K562 (cell line): ENCODE data around the gene POLD3. TPM values are rescaled to one million over a fixed set of nuclear protein-coding genes. Genes with fewer than 3 reads are reported as not detected.

Experiments used
- ATAC-seq: fragments of 200-7000 bp; cut with Tn5 transposase; 3 replicates; pipeline ENCODE4 v1.9.1; 2020; ENCODE audit warnings: moderate library complexity
- BruUV-seq: library from RNA; stranded (reverse); fragments of 400-500 nt; replicated peaks from 2 replicates; lab custom pipeline; 2021; lab: Mats Ljungman, UMichigan
- CTCF ChIA-PET: fragments of 300-600 bp; formaldehyde crosslinking; extraction: SDS; loops from one replicate; lab custom pipeline; 2021; ENCODE audit warnings: low intra/inter-chr PET ratio; lab: Yijun Ruan, JAX
- POLR2A ChIA-PET: fragments of 300-600, 350-650 bp; sonication (Branson Sonifier 250); formaldehyde crosslinking; extraction: SDS; loops from one replicate; lab custom pipeline; 2021; ENCODE audit warnings: antibody characterized with exemption, inconsistent platforms; lab: Yijun Ruan, JAX
- DNase-seq, 4 experiments: peaks; one replicate each; pipeline versions ENCODE4 v3.0.0 to v3.0.0-alpha.2; 2011 to 2018; ENCODE audit warnings: low spot score in 3 of 4, mixed read lengths in 3 of 4; ENCODE audit errors: extremely low read depth in 1 of 4
- FAIRE-seq: peaks from 2 replicates; lab custom pipeline; 2011; peaks lifted over from hg19 to GRCh38; lab: Jason Lieb, UNC
- H2AFZ ChIP-seq: 2 replicates; pipeline ENCODE4 v1.6.0; 2011; ENCODE audit warnings: low read depth, low read length, control low read depth, inconsistent platforms
- H3K27ac ChIP-seq: fragments of 200-600 bp; 3 replicates; pipeline ENCODE4 v1.8.0; 2011; ENCODE audit warnings: low read depth, mild to moderate bottlenecking, control low read depth, inconsistent platforms, low read length, moderate library complexity, mixed read lengths; ENCODE audit errors: extremely low read depth
- H3K27me3 ChIP-seq, 2 experiments: fragments of 300-600 bp in 1 of 2; 2 replicates in 1 of 2; 3 replicates in 1 of 2; pipeline versions ENCODE4 v1.6.0 to v1.8.0; 2011; ENCODE audit warnings: inconsistent platforms in 2 of 2, low read length in 2 of 2, mild to moderate bottlenecking in 1 of 2, mixed read lengths in 1 of 2, moderate library complexity in 1 of 2; ENCODE audit not compliant: control insufficient read depth in 2 of 2, insufficient read depth in 2 of 2
- H3K36me3 ChIP-seq: fragments of 300-600 bp; 3 replicates; pipeline ENCODE4 v1.8.0; 2011; ENCODE audit warnings: mild to moderate bottlenecking, low read length, inconsistent platforms; ENCODE audit not compliant: control insufficient read depth, insufficient read depth
- H3K4me1 ChIP-seq, 2 experiments: fragments of 200-600 bp in 1 of 2; replicated peaks in 1 of 2; 2 replicates in 1 of 2; 3 replicates in 1 of 2; pipeline versions ENCODE4 v1.5.1 to v1.8.0; 2011; ENCODE audit warnings: inconsistent platforms in 2 of 2, low read length in 2 of 2, mild to moderate bottlenecking in 1 of 2, mixed read lengths in 1 of 2, moderate library complexity in 1 of 2; ENCODE audit not compliant: control insufficient read depth in 2 of 2, insufficient read depth in 2 of 2
- H3K4me2 ChIP-seq: 2 replicates; pipeline ENCODE4 v1.6.1; 2011; ENCODE audit warnings: low read length, control low read depth, inconsistent platforms, mixed read lengths; ENCODE audit not compliant: insufficient read depth
- H3K4me3 ChIP-seq: fragments of 200-600 bp; sonication (generic), shearing (Covaris generic); 2 replicates; pipeline ENCODE4 v1.5.1; 2016; ENCODE audit warnings: control low read depth, inconsistent platforms
- H3K79me2 ChIP-seq: fragments of 200-600 bp; 3 replicates; pipeline ENCODE4 v1.8.0; 2011; ENCODE audit warnings: low read length, inconsistent platforms; ENCODE audit not compliant: control insufficient read depth, insufficient read depth
- H3K9ac ChIP-seq, 2 experiments: 2 replicates each; pipeline versions ENCODE4 v1.6.0 to v1.6.1; 2011; ENCODE audit warnings: low read depth in 2 of 2, low read length in 2 of 2, control low read depth in 1 of 2, inconsistent platforms in 1 of 2, mild to moderate bottlenecking in 1 of 2, mixed read lengths in 1 of 2; ENCODE audit not compliant: insufficient read depth in 1 of 2
- H3K9me1 ChIP-seq: one replicate; pipeline ENCODE4 v1.6.0; 2011; ENCODE audit warnings: inconsistent platforms, mild to moderate bottlenecking, low read length, moderate library complexity; ENCODE audit not compliant: control insufficient read depth, insufficient read depth
- H3K9me3 ChIP-seq: replicated peaks from 2 replicates; pipeline ENCODE4 v1.5.1; 2011; ENCODE audit warnings: low read depth, low read length, inconsistent platforms; ENCODE audit not compliant: control insufficient read depth, insufficient read depth
- H4K20me1 ChIP-seq: replicated peaks from 2 replicates; pipeline ENCODE4 v1.6.1; 2011; ENCODE audit warnings: low read length, inconsistent platforms, mixed read lengths; ENCODE audit not compliant: control insufficient read depth, insufficient read depth
- BHLHE40 ChIP-seq: IDR thresholded peaks from 2 replicates; pipeline ENCODE4 v1.6.1; 2011; ENCODE audit warnings: low read length, improper control_type of control experiment
- CXXC5 ChIP-seq: fragments of 250-450 bp; sonication (Bioruptor Pico); IDR thresholded peaks from 2 replicates; pipeline ENCODE4 v1.8.0; 2022; ENCODE audit warnings: inconsistent platforms, mild to moderate bottlenecking, moderate library complexity
- HDAC1 ChIP-seq, 2 experiments: fragments of 450-650 bp; IDR thresholded peaks; 2 replicates each; pipeline ENCODE4 v1.6.1; 2016 to 2017; ENCODE audit warnings: inconsistent platforms in 1 of 2, mild to moderate bottlenecking in 1 of 2, moderate library complexity in 1 of 2
- MIER1 ChIP-seq: fragments of 450-650 bp; IDR thresholded peaks from 2 replicates; pipeline ENCODE4 v1.6.1; 2016; ENCODE audit warnings: antibody characterized with exemption, mild to moderate bottlenecking, low read depth
- NR2F6 ChIP-seq: fragments of 450-650 bp; formaldehyde crosslinking; IDR thresholded peaks from 2 replicates; pipeline ENCODE4 v1.4.0; 2020; ENCODE audit warnings: mild to moderate bottlenecking
- RCOR1 ChIP-seq, 2 experiments: IDR thresholded peaks; 2 replicates each; pipeline ENCODE4 v1.6.1; 2012; ENCODE audit warnings: low read depth in 2 of 2, low read length in 2 of 2, borderline replicate concordance in 1 of 2, improper control_type of control experiment in 1 of 2
- SAFB ChIP-seq: fragments of 200-400 bp; formaldehyde crosslinking; IDR thresholded peaks from 2 replicates; pipeline ENCODE4 v1.6.1; 2017; ENCODE audit warnings: low read depth, low read length, borderline replicate concordance
- SMARCA4 ChIP-seq: fragments of 450-650 bp; IDR thresholded peaks from 2 replicates; pipeline ENCODE4 v1.6.1; 2016
- TAF9B ChIP-seq: fragments of 450-650 bp; IDR thresholded peaks from 2 replicates; pipeline ENCODE4 v1.6.1; 2018; ENCODE audit warnings: mild to moderate bottlenecking; ENCODE audit not compliant: partially characterized antibody
- TFAM ChIP-seq: fragments of 250-450 bp; sonication (Bioruptor Pico); conservative IDR thresholded peaks from 2 replicates; pipeline ENCODE4 v1.5.0; 2021; ENCODE audit warnings: mild to moderate bottlenecking, moderate library complexity
- ZFX ChIP-seq: sonication (generic); formaldehyde crosslinking; IDR thresholded peaks from 2 replicates; pipeline ENCODE4 v1.8.0; 2022; ENCODE audit warnings: mild to moderate bottlenecking, missing genetic modification reagents, moderate library complexity
- WGBS: fragments of 100-300 bp; shearing (Covaris generic); methylation state at CpG from one replicate; pipeline ENCODE4 v1.1.6; 2016; ENCODE audit warnings: low coverage, mixed read lengths; ENCODE audit not compliant: insufficient coverage; ENCODE audit errors: missing lambda C conversion rate; 5-methylcytosine and 5-hydroxymethylcytosine counted together
- in situ Hi-C: fragments of 300-500 bp; cut with MboI; formaldehyde crosslinking; loops from 4 replicates; pipeline ENCODE4 v1.15.0; 2018; ENCODE audit warnings: inconsistent platforms, mixed read lengths
- intact Hi-C: fragments of 100-400 bp; cut with micrococcal nuclease; formaldehyde crosslinking; loops from 2 replicates; pipeline ENCODE4 v1.14.2; 2022
- polyA plus RNA-seq, 8 experiments: library from polyadenylated mRNA; depleted of rRNA in 4 of 8; stranded (reverse) in 5 of 8; unstranded in 3 of 8; fragments of >200 nt; fragmentation: Nextera tagmentation in 2 of 8; fragmentation: Illumina TruSeq in 1 of 8; extraction: Ambion mirVana in 2 of 8; extraction: Trizol in 1 of 8; gene quantifications; 2 replicates each; pipeline versions ENCODE4 v1.2.1 to v1.2.3, GENCODE V29; 2011 to 2014; ENCODE audit warnings: inconsistent platforms in 1 of 8, missing spikeins in 1 of 8
- total RNA-seq, 7 experiments: library from RNA; depleted of rRNA in 6 of 7; stranded (reverse); fragments of >200 nt in 6 of 7; fragmentation: Illumina TruSeq in 2 of 7; extraction: Trizol in 2 of 7; gene quantifications; 2 replicates each; pipeline versions ENCODE4 v1.2.1 to v1.2.3, GENCODE V29; 2011 to 2021; ENCODE audit warnings: low replicate concordance in 1 of 7
- TF ChIP-seq, protein P1 (sequence below): fragments of 450-650 bp; formaldehyde crosslinking; IDR thresholded peaks from 2 replicates; pipeline ENCODE4 v1.4.0; 2020; ENCODE audit warnings: mild to moderate bottlenecking, mixed read lengths
- TF ChIP-seq, protein P2 (sequence below): fragments of 450-650 bp; IDR thresholded peaks from 2 replicates; pipeline ENCODE4 v1.6.1; 2018; ENCODE audit not compliant: partially characterized antibody

Gene POLD3
- total and polyA plus RNA-seq, 9 of the 15 experiments (the other 6 are each of a cell fraction or from before 2014, with no cell fraction given), result 10.6 to 40.1 (median 24.6) TPM

- TF ChIP-seq HDAC1 (IDR thresholded peaks at IDR 0.05) (peak in 1 of 2 experiments; percentile 67; a peak in 2 of 4 replicates), NR2F6 (CRISPR knock-in tag) (no peak), ZFX (CRISPR knock-in tag) (no peak), RCOR1 (IDR thresholded peaks at IDR 0.05; ENCODE audit: borderline replicate concordance in 1 of 2, low read depth in 2 of 2, low read length in 2 of 2) (peak in 1 of 2 experiments; percentile 58; a peak in 1 of 4 replicates), SMARCA4 (peak; percentile 52; the same call in 1 of the 2 replicates)
- TF ChIP-seq, protein P1, sequence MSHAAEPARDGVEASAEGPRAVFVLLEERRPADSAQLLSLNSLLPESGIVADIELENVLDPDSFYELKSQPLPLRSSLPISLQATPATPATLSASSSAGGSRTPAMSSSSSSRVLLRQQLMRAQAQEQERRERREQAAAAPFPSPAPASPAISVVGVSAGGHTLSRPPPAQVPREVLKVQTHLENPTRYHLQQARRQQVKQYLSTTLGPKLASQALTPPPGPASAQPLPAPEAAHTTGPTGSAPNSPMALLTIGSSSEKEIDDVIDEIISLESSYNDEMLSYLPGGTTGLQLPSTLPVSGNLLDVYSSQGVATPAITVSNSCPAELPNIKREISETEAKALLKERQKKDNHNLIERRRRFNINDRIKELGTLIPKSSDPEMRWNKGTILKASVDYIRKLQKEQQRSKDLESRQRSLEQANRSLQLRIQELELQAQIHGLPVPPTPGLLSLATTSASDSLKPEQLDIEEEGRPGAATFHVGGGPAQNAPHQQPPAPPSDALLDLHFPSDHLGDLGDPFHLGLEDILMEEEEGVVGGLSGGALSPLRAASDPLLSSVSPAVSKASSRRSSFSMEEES, result no peak
Measured at GRCh38 chr11:74615311-74615710, 22.9 kb downstream of the POLD3 start (continued).

DNA sequence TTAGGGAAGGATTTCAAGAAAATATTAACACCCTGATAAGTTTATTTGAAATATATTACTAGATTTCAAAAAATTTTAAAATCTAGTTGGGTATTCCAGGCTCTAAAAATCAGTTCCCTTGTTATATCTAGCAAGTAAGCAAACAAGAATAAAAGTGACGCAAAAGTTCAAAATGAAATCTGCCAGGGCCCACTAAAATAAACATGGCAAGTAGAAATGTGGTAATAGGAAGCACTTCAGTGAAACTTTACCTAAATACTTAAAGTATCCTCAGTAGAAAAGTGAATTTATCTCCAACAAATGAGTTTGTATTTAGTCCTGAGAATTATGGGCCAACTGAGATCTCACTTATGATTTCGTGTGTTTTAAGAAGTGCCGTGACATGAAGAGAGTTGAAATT is 23.6 kb downstream of the POLD3 start:
- no peak overlapping the region for H3K4me3 ChIP-seq
- peaks cover 68% of the 10 kb centered on the region for H3K36me3 ChIP-seq
- ChIA-PET POLR2A (interaction anchor here (0.5 to 1.9 kb wide), 4 partner anchors 9 to 223 kb away, joined by 3 to 10 read pairs (median 6); no protein-coding TSS in a partner anchor), CTCF (no interaction called here)
- H3K9me1 ChIP-seq, result no peaks in the 10 kb centered on the region
- ATAC-seq, result no peak
- H3K9ac ChIP-seq, result no peak overlapping the region
- WGBS, result 84% methylated on average over 3 of the region's 3 CpGs
- no peaks in the 10 kb centered on the region for H3K27me3 ChIP-seq
- no peak overlapping the region for H2AFZ ChIP-seq
- H3K27ac ChIP-seq, result peak overlapping the region; percentile 9; the same call in 1 of the 3 replicates
- intact Hi-C loops, result no loop called here
- H3K4me2 ChIP-seq, result no peak overlapping the region
- no peak for FAIRE-seq
- H4K20me1 ChIP-seq, result no peaks in the 10 kb centered on the region
- H3K9me3 ChIP-seq, result no peaks in the 10 kb centered on the region
- no peaks in the 10 kb centered on the region for H3K79me2 ChIP-seq
- no TSS peak for BruUV-seq
- in situ Hi-C loops, result no loop called here
- no peak for DNase-seq
- H3K4me1 ChIP-seq, result peaks cover 0 to 2% of the 10 kb centered on the region in 2 experiments; a peak in 1 of 5 replicates
- TF ChIP-seq TFAM (CRISPR knock-in tag), result no peak
- TF ChIP-seq SAFB, result no peak
- no peak for TF ChIP-seq BHLHE40
- no peak for TF ChIP-seq MIER1
- no peak for TF ChIP-seq TAF9B
- TF ChIP-seq, protein P1, result no peak
- no peak for TF ChIP-seq CXXC5
- TF ChIP-seq, protein P2, sequence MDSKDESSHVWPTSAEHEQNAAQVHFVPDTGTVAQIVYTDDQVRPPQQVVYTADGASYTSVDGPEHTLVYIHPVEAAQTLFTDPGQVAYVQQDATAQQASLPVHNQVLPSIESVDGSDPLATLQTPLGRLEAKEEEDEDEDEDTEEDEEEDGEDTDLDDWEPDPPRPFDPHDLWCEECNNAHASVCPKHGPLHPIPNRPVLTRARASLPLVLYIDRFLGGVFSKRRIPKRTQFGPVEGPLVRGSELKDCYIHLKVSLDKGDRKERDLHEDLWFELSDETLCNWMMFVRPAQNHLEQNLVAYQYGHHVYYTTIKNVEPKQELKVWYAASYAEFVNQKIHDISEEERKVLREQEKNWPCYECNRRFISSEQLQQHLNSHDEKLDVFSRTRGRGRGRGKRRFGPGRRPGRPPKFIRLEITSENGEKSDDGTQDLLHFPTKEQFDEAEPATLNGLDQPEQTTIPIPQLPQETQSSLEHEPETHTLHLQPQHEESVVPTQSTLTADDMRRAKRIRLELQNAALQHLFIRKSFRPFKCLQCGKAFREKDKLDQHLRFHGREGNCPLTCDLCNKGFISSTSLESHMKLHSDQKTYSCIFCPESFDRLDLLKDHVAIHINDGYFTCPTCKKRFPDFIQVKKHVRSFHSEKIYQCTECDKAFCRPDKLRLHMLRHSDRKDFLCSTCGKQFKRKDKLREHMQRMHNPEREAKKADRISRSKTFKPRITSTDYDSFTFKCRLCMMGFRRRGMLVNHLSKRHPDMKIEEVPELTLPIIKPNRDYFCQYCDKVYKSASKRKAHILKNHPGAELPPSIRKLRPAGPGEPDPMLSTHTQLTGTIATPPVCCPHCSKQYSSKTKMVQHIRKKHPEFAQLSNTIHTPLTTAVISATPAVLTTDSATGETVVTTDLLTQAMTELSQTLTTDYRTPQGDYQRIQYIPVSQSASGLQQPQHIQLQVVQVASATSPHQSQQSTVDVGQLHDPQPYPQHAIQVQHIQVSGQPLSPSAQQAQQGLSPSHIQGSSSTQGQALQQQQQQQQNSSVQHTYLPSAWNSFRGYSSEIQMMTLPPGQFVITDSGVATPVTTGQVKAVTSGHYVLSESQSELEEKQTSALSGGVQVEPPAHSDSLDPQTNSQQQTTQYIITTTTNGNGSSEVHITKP, result no peak
